PC-9 (cell line): ENCODE data around the gene USP24.

ENCODE experiments used
- EZH2 ChIP-seq: fragments of 200-600 bp; sonication (generic); IDR thresholded peaks from 2 replicates; pipeline ENCODE4 v1.8.0; 2017; ENCODE audit warnings: antibody characterized with exemption, low read depth
- TF ChIP-seq, protein P1 (sequence below): fragments of 200-600 bp; sonication (generic); conservative IDR thresholded peaks from 2 replicates; pipeline ENCODE4 v1.6.1; 2017; ENCODE audit warnings: mixed run types, antibody characterized with exemption, mild to moderate bottlenecking, moderate library complexity

- TF ChIP-seq, protein P1, sequence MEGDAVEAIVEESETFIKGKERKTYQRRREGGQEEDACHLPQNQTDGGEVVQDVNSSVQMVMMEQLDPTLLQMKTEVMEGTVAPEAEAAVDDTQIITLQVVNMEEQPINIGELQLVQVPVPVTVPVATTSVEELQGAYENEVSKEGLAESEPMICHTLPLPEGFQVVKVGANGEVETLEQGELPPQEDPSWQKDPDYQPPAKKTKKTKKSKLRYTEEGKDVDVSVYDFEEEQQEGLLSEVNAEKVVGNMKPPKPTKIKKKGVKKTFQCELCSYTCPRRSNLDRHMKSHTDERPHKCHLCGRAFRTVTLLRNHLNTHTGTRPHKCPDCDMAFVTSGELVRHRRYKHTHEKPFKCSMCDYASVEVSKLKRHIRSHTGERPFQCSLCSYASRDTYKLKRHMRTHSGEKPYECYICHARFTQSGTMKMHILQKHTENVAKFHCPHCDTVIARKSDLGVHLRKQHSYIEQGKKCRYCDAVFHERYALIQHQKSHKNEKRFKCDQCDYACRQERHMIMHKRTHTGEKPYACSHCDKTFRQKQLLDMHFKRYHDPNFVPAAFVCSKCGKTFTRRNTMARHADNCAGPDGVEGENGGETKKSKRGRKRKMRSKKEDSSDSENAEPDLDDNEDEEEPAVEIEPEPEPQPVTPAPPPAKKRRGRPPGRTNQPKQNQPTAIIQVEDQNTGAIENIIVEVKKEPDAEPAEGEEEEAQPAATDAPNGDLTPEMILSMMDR, result no peak
- TF ChIP-seq EZH2, result no peak
These were observed 25.1 kb downstream of the USP24 start for GRCh38 chr1:55190109-55190508.
